ENCODE results near the gene MAD2L1BP. TPM values are rescaled to one million over a fixed set of nuclear protein-coding genes. Genes with fewer than 3 reads are reported as not detected.

The MAD2L1BP gene
- total RNA-seq, 1 experiment from 2014 or later = 46.3 TPM

- no peak overlapping the region for H3K9ac ChIP-seq (ENCODE audit: extremely low read depth, insufficient read length, low read length)
- no peaks in the 10 kb centered on the region for H3K27me3 Mint-ChIP-seq (ENCODE audit: low read depth)
- H3K23ac ChIP-seq (ENCODE audit: insufficient read length, low read depth, low read length) = no peak overlapping the region
- no peaks in the 10 kb centered on the region for H3K9me3 ChIP-seq (ENCODE audit: control insufficient read depth, low read depth, low read length)
- no peak overlapping the region for H2BK20ac ChIP-seq (ENCODE audit: low read depth, low read length, poor library complexity, severe bottlenecking)
- no peaks in the 10 kb centered on the region; the same call in 1 of the 2 replicates for H3K27me3 ChIP-seq (ENCODE audit: insufficient read depth, low read length)
- H3K4me2 ChIP-seq (ENCODE audit: insufficient read depth, insufficient read length, low read length) = no peak overlapping the region
- H3K36me3 Mint-ChIP-seq (ENCODE audit: insufficient read depth in 1 of 3, low read depth in 3 of 3) = peaks cover 41 to 78% (median 54%) of the 10 kb centered on the region in 3 experiments
- H3T11ph ChIP-seq (ENCODE audit: low read length) = no peak overlapping the region
- H2BK120ac ChIP-seq (ENCODE audit: low read depth, low read length, poor library complexity, severe bottlenecking) = no peak overlapping the region
- no peak overlapping the region for H4K91ac ChIP-seq (ENCODE audit: insufficient read length, low read depth, low read length)
- no peak overlapping the region for H3K4ac ChIP-seq (ENCODE audit: low read depth, low read length)
- H3K27ac ChIP-seq (ENCODE audit: insufficient read length, low read depth, low read length) = no peak overlapping the region
- H4K5ac ChIP-seq (ENCODE audit: insufficient read length, low read depth, low read length) = no peak overlapping the region
- no peak for TF ChIP-seq CTCF (conservative IDR thresholded peaks at IDR 0.05)
- H3K79me2 ChIP-seq (ENCODE audit: insufficient read depth, low read length) = no peaks in the 10 kb centered on the region
- H2BK15ac ChIP-seq (ENCODE audit: low read depth, low read length) = no peak overlapping the region
- H3K4me1 Mint-ChIP-seq = no peaks in the 10 kb centered on the region
- no peak overlapping the region for H2AK5ac ChIP-seq (ENCODE audit: insufficient read length, low read length)
- H3K14ac ChIP-seq (ENCODE audit: insufficient read depth, low read length) = no peak overlapping the region
- H3K18ac ChIP-seq (ENCODE audit: insufficient read length, low read depth, low read length) = no peak overlapping the region
- no peaks in the 10 kb centered on the region for H3K23me2 ChIP-seq (ENCODE audit: insufficient read length, low read depth, low read length, poor library complexity, severe bottlenecking)
- H2AFZ ChIP-seq (ENCODE audit: low read length) = no peak overlapping the region
- no CpG with 5 or more reads among the region's 7 CpGs for WGBS (ENCODE audit: extremely low coverage, insufficient read length, low lambda C conversion rate)
- H4K8ac ChIP-seq (replicated peaks; ENCODE audit: insufficient read length, low read depth, low read length) = no peak overlapping the region
- H3K56ac ChIP-seq (ENCODE audit: insufficient read length, low read depth, low read length) = no peak overlapping the region
- H3K4me3 Mint-ChIP-seq = no peak overlapping the region
- DNase-seq = no peak
- peak overlapping the region in 1 of 3 experiments; percentile 74; a peak in 1 of 7 replicates for H3K27ac Mint-ChIP-seq
- no peaks in the 10 kb centered on the region for H3K4me1 ChIP-seq (ENCODE audit: insufficient read depth, low read length)
- H3K9me3 Mint-ChIP-seq = no peaks in the 10 kb centered on the region
- no peak overlapping the region for H2BK5ac ChIP-seq (ENCODE audit: insufficient read length, low read length)
- no peaks in the 10 kb centered on the region for H4K20me1 ChIP-seq (ENCODE audit: control insufficient read depth, insufficient read depth, insufficient read length)
- no peak overlapping the region for H2BK12ac ChIP-seq (ENCODE audit: insufficient read length, low read depth, low read length)
- no peaks in the 10 kb centered on the region for H3K79me1 ChIP-seq (ENCODE audit: insufficient read depth, low read depth, low read length, poor library complexity, severe bottlenecking)
Observed at GRCh38 chr6:43676962-43677606, 41.4 kb downstream of the MAD2L1BP start.
